NCI-H446 (cell line): ENCODE data around the gene TAS2R1.

ENCODE experiments used
- DNase-seq, 2 experiments: peaks; one replicate each; lab custom pipeline; 2025; lab: John Stamatoyannopoulos, UW

The TAS2R1 gene

GRCh38 chr5:9630251-9630650, at the start of gene TAS2R1:
TSS of gene TAS2R1 (minus strand) at chr5:9630351. CDS start at chr5:9630032, 319 bp downstream.
- DNase-seq, result no peak

- no peak for DNase-seq
Measured at GRCh38 chr5:9670371-9670770, 40.2 kb upstream of the TAS2R1 start.

- no peak for DNase-seq
Measured at GRCh38 chr5:9667906-9668305, 37.8 kb upstream of the TAS2R1 start.

GRCh38 chr5:9663891-9664290, 33.7 kb upstream of the TAS2R1 start:
- no peak for DNase-seq

GRCh38 chr5:9661316-9662015, 31.3 kb upstream of the TAS2R1 start:
- no peak for DNase-seq

- no peak for DNase-seq
Measured at GRCh38 chr5:9658706-9659105, 28.6 kb upstream of the TAS2R1 start.

- DNase-seq, result no peak
Measured at GRCh38 chr5:9657819-9658218, 27.7 kb upstream of the TAS2R1 start.

- DNase-seq, result no peak
Measured at GRCh38 chr5:9655641-9656040, 25.5 kb upstream of the TAS2R1 start.

GRCh38 chr5:9654886-9655285, 24.7 kb upstream of the TAS2R1 start:
- DNase-seq, result no peak

- DNase-seq, result no peak
Measured at GRCh38 chr5:9653811-9654210, 23.7 kb upstream of the TAS2R1 start.

- DNase-seq, result no peak
Measured at GRCh38 chr5:9653061-9653460, 22.9 kb upstream of the TAS2R1 start.

- no peak for DNase-seq
Measured at GRCh38 chr5:9652295-9652694, 22.1 kb upstream of the TAS2R1 start.

- DNase-seq, result no peak
Measured at GRCh38 chr5:9646843-9647242, 16.7 kb upstream of the TAS2R1 start.

GRCh38 chr5:9644630-9645029, 14.5 kb upstream of the TAS2R1 start:
- no peak for DNase-seq

- no peak for DNase-seq
Measured at GRCh38 chr5:9642621-9643020, 12.5 kb upstream of the TAS2R1 start.

- no peak for DNase-seq
Measured at GRCh38 chr5:9641806-9642355, 11.7 kb upstream of the TAS2R1 start.

- no peak for DNase-seq
Measured at GRCh38 chr5:9632495-9632894, 2.3 kb upstream of the TAS2R1 start.

- DNase-seq, result no peak
Measured at GRCh38 chr5:9627541-9627940, 2.6 kb downstream of the TAS2R1 start.

- no peak for DNase-seq
Measured at GRCh38 chr5:9626955-9627354, 3.2 kb downstream of the TAS2R1 start.

GRCh38 chr5:9625731-9626130, 4.4 kb downstream of the TAS2R1 start:
- DNase-seq, result no peak

GRCh38 chr5:9625286-9625685, 4.9 kb downstream of the TAS2R1 start:
- no peak for DNase-seq

GRCh38 chr5:9624196-9624947, 5.8 kb downstream of the TAS2R1 start:
- DNase-seq, result no peak

GRCh38 chr5:9623661-9624060, 6.5 kb downstream of the TAS2R1 start:
- DNase-seq, result no peak
